PC-9 (cell line): ENCODE measurements around the gene PAF1.

Experiments
- EZH2 ChIP-seq: fragments of 200-600 bp; sonication (generic); IDR thresholded peaks from 2 replicates; pipeline ENCODE4 v1.8.0; 2017; ENCODE audit warnings: antibody characterized with exemption, low read depth
- TF ChIP-seq, protein P1 (sequence below): fragments of 200-600 bp; sonication (generic); conservative IDR thresholded peaks from 2 replicates; pipeline ENCODE4 v1.6.1; 2017; ENCODE audit warnings: mixed run types, antibody characterized with exemption, mild to moderate bottlenecking, moderate library complexity

GRCh38 chr19:39341129-39341718, 49.7 kb downstream of the PAF1 start:
- TF ChIP-seq, protein P1, sequence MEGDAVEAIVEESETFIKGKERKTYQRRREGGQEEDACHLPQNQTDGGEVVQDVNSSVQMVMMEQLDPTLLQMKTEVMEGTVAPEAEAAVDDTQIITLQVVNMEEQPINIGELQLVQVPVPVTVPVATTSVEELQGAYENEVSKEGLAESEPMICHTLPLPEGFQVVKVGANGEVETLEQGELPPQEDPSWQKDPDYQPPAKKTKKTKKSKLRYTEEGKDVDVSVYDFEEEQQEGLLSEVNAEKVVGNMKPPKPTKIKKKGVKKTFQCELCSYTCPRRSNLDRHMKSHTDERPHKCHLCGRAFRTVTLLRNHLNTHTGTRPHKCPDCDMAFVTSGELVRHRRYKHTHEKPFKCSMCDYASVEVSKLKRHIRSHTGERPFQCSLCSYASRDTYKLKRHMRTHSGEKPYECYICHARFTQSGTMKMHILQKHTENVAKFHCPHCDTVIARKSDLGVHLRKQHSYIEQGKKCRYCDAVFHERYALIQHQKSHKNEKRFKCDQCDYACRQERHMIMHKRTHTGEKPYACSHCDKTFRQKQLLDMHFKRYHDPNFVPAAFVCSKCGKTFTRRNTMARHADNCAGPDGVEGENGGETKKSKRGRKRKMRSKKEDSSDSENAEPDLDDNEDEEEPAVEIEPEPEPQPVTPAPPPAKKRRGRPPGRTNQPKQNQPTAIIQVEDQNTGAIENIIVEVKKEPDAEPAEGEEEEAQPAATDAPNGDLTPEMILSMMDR: no peak
- TF ChIP-seq EZH2: no peak
